ENCODE results near the gene GSTM5. TPM values are rescaled to one million over a fixed set of nuclear protein-coding genes. Genes with fewer than 3 reads are reported as not detected.
A peak's percentile ranks its signal among the peaks of the same experiment; 100 is the strongest.

Gene GSTM5
- total and polyA plus RNA-seq, 2 of the 13 experiments (the other 11 are each of a cell fraction or from before 2014, with no cell fraction given), result not detected

GRCh38 chr1:109725510-109725909 lies 13.5 kb downstream of the GSTM5 start:
- intact Hi-C loops (cut with micrococcal nuclease; ENCODE audit: unreplicated experiment), result no loop called here
- H3K4me2 ChIP-seq (ENCODE audit: low read depth, low read length), result no peak overlapping the region

More at GRCh38 chr1:109725510-109725909, 13.5 kb downstream of the GSTM5 start:
- Histone ChIP-seq H3K9ac (ENCODE audit: insufficient read depth, low read depth, low read length) (no peak overlapping the region), H3K79me2 (ENCODE audit: insufficient read depth, low read length) (no peaks in the 10 kb centered on the region), H3K4me1 (ENCODE audit: insufficient read depth, low read length) (peaks cover 26% of the 10 kb centered on the region), H3K27me3 (ENCODE audit: control insufficient read depth in 1 of 2, insufficient read depth in 2 of 2, low read length in 2 of 2) (no peaks in the 10 kb centered on the region; a peak in 1 of 5 replicates), H4K20me1 (ENCODE audit: insufficient read depth, low read length) (no peaks in the 10 kb centered on the region), H3K36me3 (replicated peaks in 1 of 2; ENCODE audit: control insufficient read depth in 1 of 2, insufficient read depth in 2 of 2, low read length in 2 of 2) (no peaks in the 10 kb centered on the region), H3K4me3 (replicated peaks in 1 of 3; ENCODE audit: insufficient read depth in 1 of 3, low read depth in 2 of 3, low read length in 3 of 3) (no peak overlapping the region), H3K27ac (ENCODE audit: extremely low read length, insufficient read depth, low read length) (no peak overlapping the region), H3K9me3 (ENCODE audit: low read length) (no peaks in the 10 kb centered on the region), H2AFZ (ENCODE audit: low read length) (no peak overlapping the region)
- ChIA-PET POLR2A (no interaction called here), CTCF (ENCODE audit: low intra/inter-chr PET ratio, low total read pairs) (no interaction called here)
- DNase-seq (ENCODE audit: low spot score) (no peak), ATAC-seq (no peak), FAIRE-seq (no peak)
- BruUV-seq (replicated peaks), result no TSS peak
- in situ Hi-C loops (cut with HindIII; ENCODE audit: extremely low pct_ligation_motif_present, low pct_unique_long_range_greater_than_20kb), result no loop called here
- 11% methylated on average over 3 of the region's 4 CpGs for WGBS (ENCODE audit: low lambda C conversion rate)
- no peak for TF ChIP-seq PATZ1 (CRISPR knock-in tag; IDR thresholded peaks at IDR 0.05)
- TF ChIP-seq AHR (CRISPR knock-in tag; IDR thresholded peaks at IDR 0.05), result no peak
- no peak for TF ChIP-seq UBTF (CRISPR knock-in tag; IDR thresholded peaks at IDR 0.05)
- TF ChIP-seq CTCF (CRISPR knock-in tag; IDR thresholded peaks at IDR 0.05), result no peak
- no peak for TF ChIP-seq PREB (CRISPR knock-in tag; IDR thresholded peaks at IDR 0.05)
- TF ChIP-seq TEAD3 (CRISPR knock-in tag; optimal IDR thresholded peaks at IDR 0.05; ENCODE audit: borderline replicate concordance), result peak; percentile 14

Data from HepG2 (cell line).